Stomach (tissue), 9 donors: ENCODE data around the gene CRTC3. TPM values are rescaled to one million over a fixed set of nuclear protein-coding genes. Genes with fewer than 3 reads are reported as not detected.

Experiments used
- DNase-seq, 2 donors: peaks; one replicate each; pipeline versions ENCODE4 v3.0.0 to v3.0.0-alpha.2; 2013 to 2019
- H3K27ac ChIP-seq, 5 donors: fragments of 200-600 bp in 4 of 5; sonication (generic) in 4 of 5; one replicate each; pipeline ENCODE4 v1.5.1; 2013 to 2019; ENCODE audit warnings: mild to moderate bottlenecking in 1 of 5, moderate library complexity in 1 of 5
- H3K27me3 ChIP-seq, 3 donors: fragments of 200-600 bp; sonication (generic); one replicate each; pipeline ENCODE4 v1.5.1; 2017 to 2019; ENCODE audit warnings: mixed run types in 1 of 3
- H3K36me3 ChIP-seq, 4 donors: fragments of 200-600 bp; sonication (generic); 1 replicate in 3 of 4; 2 replicates in 1 of 4; pipeline ENCODE4 v1.5.1; 2016 to 2019
- H3K4me1 ChIP-seq, 4 donors: fragments of 200-600 bp; sonication (generic); one replicate each; pipeline ENCODE4 v1.5.1; 2016 to 2019
- H3K4me3 ChIP-seq, 4 donors: fragments of 200-600 bp; sonication (generic) in 3 of 4; one replicate each; pipeline ENCODE4 v1.5.1; 2016 to 2019; ENCODE audit warnings: mild to moderate bottlenecking in 1 of 4
- H3K9me3 ChIP-seq, 4 donors: fragments of 200-600 bp; sonication (generic); one replicate each; pipeline ENCODE4 v1.5.1; 2016 to 2019
- CTCF ChIP-seq, 7 experiments: fragments of 450-650 bp in 4 of 7; fragments of 200-600 bp in 3 of 7; sonication (generic) in 3 of 7; IDR thresholded peaks; one replicate each; pipeline ENCODE4 v1.5.1; 2016 to 2019; ENCODE audit warnings: antibody characterized with exemption in 7 of 7, control low read depth in 2 of 7, mild to moderate bottlenecking in 1 of 7
- EP300 ChIP-seq: sonication (generic); formaldehyde crosslinking; IDR thresholded peaks from one replicate; pipeline ENCODE4 v1.6.1; 2017; ENCODE audit warnings: antibody characterized with exemption
- POLR2A ChIP-seq, 4 donors: fragments of 450-650 bp; IDR thresholded peaks; one replicate each; pipeline ENCODE4 v1.6.1; 2016; ENCODE audit warnings: antibody characterized with exemption in 4 of 4, control low read depth in 2 of 4, mild to moderate bottlenecking in 1 of 4, moderate library complexity in 1 of 4
- POLR2AphosphoS5 ChIP-seq, 3 donors: sonication (generic); formaldehyde crosslinking; IDR thresholded peaks; one replicate each; pipeline ENCODE4 v1.6.1; 2016; ENCODE audit warnings: antibody characterized with exemption in 3 of 3
- WGBS, 5 donors: extraction: QIAGEN DNeasy Blood & Tissue Kit in 3 of 5; methylation state at CpG; one replicate each; pipeline versions ENCODE4 v1.1.5 to v1.1.7; 2013 to 2018; 5-methylcytosine and 5-hydroxymethylcytosine counted together
- intact Hi-C: fragments of 100-400 bp; cut with DNase I; formaldehyde crosslinking; loops from one replicate; pipeline ENCODE4 v1.15.1; 2023; ENCODE audit warnings: low total_unique reads
- polyA plus RNA-seq, 3 donors: library from polyadenylated mRNA; stranded (reverse); fragments of 200-250 nt; gene quantifications; one replicate each; pipeline ENCODE4 v1.2.3, GENCODE V29; 2013
- total RNA-seq, 5 donors: library from RNA; depleted of rRNA; stranded (reverse); fragments of >200 nt; gene quantifications; one replicate each; pipeline versions ENCODE4 v1.1.0 to v1.2.3, GENCODE V29; 2014 to 2016
- donor health status: healthy with polysubstance abuse.
- donor health status: Bipolar disorder and iron deficiency.
- donor health status: healthy.

Gene CRTC3
- total and polyA plus RNA-seq, 8 donors, result 8.2 to 47.7 (median 14.5) TPM

- intact Hi-C loops, result no loop called here
These were observed 67.2 kb downstream of the CRTC3 start for GRCh38 chr15:90596943-90597342.

GRCh38 chr15:90597577-90597976 is 67.9 kb downstream of the CRTC3 start:
- peak overlapping the region in 4 of 5 donors; percentile 68 to 86 (median 78) for H3K27ac ChIP-seq
- TF ChIP-seq POLR2A (IDR thresholded peaks at IDR 0.05) (no peak), EP300 (no peak), POLR2AphosphoS5 (IDR thresholded peaks at IDR 0.05) (no peak), CTCF (IDR thresholded peaks at IDR 0.05) (no peak)
- no peaks in the 10 kb centered on the region for H3K9me3 ChIP-seq
- no peak overlapping the region for H3K4me3 ChIP-seq
- DNase-seq, result no peak
- peaks cover 49 to 69% (median 59%) of the 10 kb centered on the region in 4 donors for H3K4me1 ChIP-seq
- no peaks in the 10 kb centered on the region for H3K27me3 ChIP-seq
- intact Hi-C loops, result no loop called here
- WGBS, 5 donors, result 24 to 54% (median 43%) methylated on average over 2 of the region's 2 CpGs
- H3K36me3 ChIP-seq, result peaks cover 0 to 20% (median 9%) of the 10 kb centered on the region in 4 donors

More at GRCh38 chr15:90596943-90597342, 67.2 kb downstream of the CRTC3 start:
- 72 to 87% (median 81%) methylated on average over 4 to 6 of the region's 6 CpGs for WGBS, 5 donors
- Histone ChIP-seq H3K27ac (peak overlapping the region in 4 of 5 donors; percentile 68 to 86 (median 78)), H3K36me3 (peaks cover 0 to 17% (median 7%) of the 10 kb centered on the region in 4 donors), H3K4me3 (no peak overlapping the region), H3K4me1 (peaks cover 49 to 73% (median 59%) of the 10 kb centered on the region in 4 donors), H3K27me3 (no peaks in the 10 kb centered on the region), H3K9me3 (no peaks in the 10 kb centered on the region)
- no peak for TF ChIP-seq POLR2A (IDR thresholded peaks at IDR 0.05)
- TF ChIP-seq CTCF (IDR thresholded peaks at IDR 0.05), result no peak
- no peak for TF ChIP-seq EP300
- no peak for TF ChIP-seq POLR2AphosphoS5 (IDR thresholded peaks at IDR 0.05)
- no peak for DNase-seq

GRCh38 chr15:90598031-90598577 is 68.4 kb downstream of the CRTC3 start:
- intact Hi-C loops, result no loop called here

GRCh38 chr15:90598679-90599078 is 69.0 kb downstream of the CRTC3 start:
- intact Hi-C loops, result no loop called here
- H3K27ac ChIP-seq, result peak overlapping the region in 4 of 5 donors; percentile 68 to 86 (median 78)

More at GRCh38 chr15:90598031-90598577, 68.4 kb downstream of the CRTC3 start:
- Histone ChIP-seq H3K36me3 (peaks cover 0 to 24% (median 11%) of the 10 kb centered on the region in 4 donors), H3K4me1 (peaks cover 49 to 63% (median 58%) of the 10 kb centered on the region in 4 donors), H3K4me3 (no peak overlapping the region), H3K9me3 (no peaks in the 10 kb centered on the region), H3K27me3 (no peaks in the 10 kb centered on the region), H3K27ac (peak overlapping the region; percentile 61 to 86 (median 72))
- TF ChIP-seq CTCF (IDR thresholded peaks at IDR 0.05) (peak in 1 of 7 experiments; percentile 17), POLR2A (IDR thresholded peaks at IDR 0.05) (no peak), POLR2AphosphoS5 (IDR thresholded peaks at IDR 0.05) (peak in 2 of 3 donors; percentile 39 to 46)
- peak; percentile 49 to 79 for DNase-seq
- WGBS, 5 donors, result 17 to 53% (median 30%) methylated on average over 6 to 7 of the region's 7 CpGs

More at GRCh38 chr15:90598679-90599078, 69.0 kb downstream of the CRTC3 start:
- 91 to 95% (median 92%) methylated on average over 10 of the region's 10 CpGs for WGBS, 5 donors
- DNase-seq, result no peak
- no peak for TF ChIP-seq CTCF (IDR thresholded peaks at IDR 0.05)
- no peak for TF ChIP-seq POLR2AphosphoS5 (IDR thresholded peaks at IDR 0.05)
- TF ChIP-seq EP300, result no peak
- TF ChIP-seq POLR2A (IDR thresholded peaks at IDR 0.05), result no peak
- H3K4me3 ChIP-seq, result no peak overlapping the region
- no peaks in the 10 kb centered on the region for H3K27me3 ChIP-seq
- peaks cover 0 to 24% (median 11%) of the 10 kb centered on the region in 4 donors for H3K36me3 ChIP-seq
- no peaks in the 10 kb centered on the region for H3K9me3 ChIP-seq
- peaks cover 45 to 58% (median 54%) of the 10 kb centered on the region in 4 donors for H3K4me1 ChIP-seq
